NB4 (cell line): ENCODE measurements around the gene ERCC1.

ENCODE experiments used
- DNase-seq: peaks from one replicate; pipeline ENCODE4 v3.0.0; 2010; ENCODE audit warnings: low read depth
- H3K4me3 ChIP-seq: one replicate; pipeline ENCODE4 v1.5.1; 2011; ENCODE audit warnings: mild to moderate bottlenecking, low read depth, low read length, moderate library complexity
- CTCF ChIP-seq: IDR thresholded peaks from one replicate; pipeline ENCODE4 v1.5.1; 2012; ENCODE audit warnings: low read depth, low read length
- MAX ChIP-seq: IDR thresholded peaks from 2 replicates; pipeline ENCODE4 v1.6.1; 2011; ENCODE audit warnings: low read depth, low read length
- MYC ChIP-seq: IDR thresholded peaks from 2 replicates; pipeline ENCODE4 v1.6.1; 2011; ENCODE audit warnings: low read depth, low read length
- POLR2A ChIP-seq: IDR thresholded peaks from 2 replicates; pipeline ENCODE4 v1.6.1; 2011; ENCODE audit warnings: mild to moderate bottlenecking; ENCODE audit not compliant: insufficient read length; ENCODE audit errors: extremely low read depth

ERCC1 gene

GRCh38 chr19:45457776-45458175, 34.1 kb upstream of the ERCC1 start:
- no peak overlapping the region for H3K4me3 ChIP-seq
- no peak for DNase-seq
- no peak for TF ChIP-seq MYC
- TF ChIP-seq CTCF, result no peak
- TF ChIP-seq POLR2A, result no peak
- TF ChIP-seq MAX, result no peak

GRCh38 chr19:45456500-45456815, 32.7 kb upstream of the ERCC1 start:
- H3K4me3 ChIP-seq, result no peak overlapping the region
- TF ChIP-seq CTCF, result no peak
- TF ChIP-seq MYC, result no peak
- TF ChIP-seq MAX, result no peak
- TF ChIP-seq POLR2A, result no peak
- no peak for DNase-seq

DNA sequence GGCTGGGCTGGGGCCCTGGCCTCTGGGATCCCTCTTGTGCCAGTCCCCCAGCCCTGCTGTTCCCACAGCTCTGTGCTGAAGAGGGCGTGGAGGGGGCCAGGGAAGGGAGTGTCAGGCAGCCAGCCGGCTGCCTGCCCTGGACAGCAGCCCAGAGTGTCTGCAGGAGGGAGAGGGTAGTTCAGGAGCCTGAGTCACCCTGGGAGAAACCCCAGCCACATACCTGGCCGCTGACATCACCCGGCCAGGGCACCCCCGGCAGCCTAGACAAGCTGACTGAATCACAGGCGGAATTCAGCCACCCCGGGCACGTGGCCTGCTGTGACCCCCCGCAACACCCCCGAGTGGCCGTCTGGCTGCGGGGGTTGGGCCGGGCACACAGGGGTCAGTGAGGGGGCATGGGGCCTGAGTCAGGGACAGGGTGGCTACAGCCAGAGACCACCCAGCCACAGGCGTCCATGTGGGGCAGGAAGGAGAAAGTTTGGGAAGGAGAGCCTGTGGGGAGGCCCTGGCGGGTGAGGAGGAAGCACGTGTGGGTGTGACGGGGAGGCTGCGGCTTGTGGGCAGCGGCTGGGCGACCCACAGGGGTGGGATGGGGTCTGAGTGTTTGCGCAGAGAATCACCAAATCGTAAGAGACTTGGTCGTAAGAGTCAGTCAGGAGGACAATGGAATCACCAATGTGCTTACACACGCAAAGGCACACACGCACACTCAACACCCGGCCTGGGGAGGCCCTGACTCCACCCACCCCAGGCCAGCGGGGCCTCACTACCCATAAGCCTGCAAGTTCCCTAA, 32.2 kb upstream of the ERCC1 start:
- peak; percentile 92 for DNase-seq
- TF ChIP-seq MAX (peak; percentile 75), CTCF (no peak), POLR2A (no peak), MYC (no peak; the same call in 1 of the 2 replicates)
- H3K4me3 ChIP-seq, result no peak overlapping the region

DNA sequence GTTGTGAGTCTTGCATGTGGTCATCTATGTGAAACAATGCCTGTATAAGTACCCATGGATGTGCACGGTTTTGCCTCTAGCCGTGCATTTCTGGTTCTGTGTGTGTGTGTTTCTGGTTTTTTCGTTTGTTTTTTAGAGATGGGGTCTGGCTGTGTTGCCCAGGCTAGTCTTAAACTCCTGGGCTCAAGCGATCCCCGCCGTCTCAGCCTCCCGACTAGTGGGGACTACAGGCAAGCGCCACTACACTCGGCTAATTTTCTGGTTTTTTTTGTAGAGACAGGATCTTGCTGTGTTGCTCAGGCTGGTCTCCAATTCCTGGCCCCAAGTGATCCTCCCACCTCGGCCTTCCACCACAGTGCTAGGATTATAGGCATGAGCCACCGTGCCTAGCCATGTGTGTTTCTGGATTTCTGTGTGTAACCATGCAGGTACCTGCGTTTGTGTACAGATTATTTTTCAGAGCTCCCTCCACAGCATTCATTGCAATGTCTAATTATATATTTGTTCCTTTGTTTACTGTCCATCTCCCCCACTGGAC, 28.2 kb upstream of the ERCC1 start:
- DNase-seq, result no peak
- TF ChIP-seq MAX, result no peak
- no peak for TF ChIP-seq POLR2A
- TF ChIP-seq MYC, result no peak
- no peak for TF ChIP-seq CTCF
- H3K4me3 ChIP-seq, result no peak overlapping the region

DNA sequence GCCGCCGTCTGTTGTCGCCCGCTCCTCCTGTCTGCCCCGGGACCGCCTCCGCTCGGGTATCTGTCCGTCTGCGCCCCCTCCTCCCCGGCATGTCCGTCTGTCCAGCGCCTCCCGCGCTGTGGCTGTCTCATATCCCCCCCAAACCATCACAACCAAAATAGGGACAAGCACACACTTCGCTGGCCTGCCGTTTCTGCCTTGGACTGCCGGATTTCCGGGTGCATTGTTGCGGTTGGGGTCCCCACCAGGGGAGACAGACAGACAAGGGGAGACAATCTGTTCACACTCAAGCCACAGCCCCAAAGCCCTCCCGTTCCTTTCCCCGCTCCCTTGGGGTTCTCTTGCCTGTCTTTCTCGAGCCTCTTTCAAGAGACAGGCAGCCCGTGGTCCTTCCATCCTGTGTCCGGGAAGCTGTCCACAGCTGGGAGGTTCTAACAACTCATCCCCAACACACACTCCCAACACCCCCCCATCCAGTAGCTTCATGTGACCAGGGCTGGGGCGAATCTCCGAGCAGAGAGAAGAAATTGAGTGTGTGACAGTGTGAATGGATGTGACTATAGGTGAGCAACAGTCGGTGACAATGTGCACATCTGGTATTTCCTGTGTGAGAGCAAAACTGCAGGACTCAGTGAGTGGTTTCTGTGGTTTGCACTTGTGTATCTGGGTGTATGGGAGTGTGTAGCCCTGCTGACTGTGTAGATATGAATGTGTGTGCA, 27.6 kb upstream of the ERCC1 start:
- peak; percentile 30 for DNase-seq
- H3K4me3 ChIP-seq, result peak overlapping the region; percentile 25
- TF ChIP-seq MAX (no peak), CTCF (no peak), MYC (no peak), POLR2A (no peak)
